C4-2B (cell line): ENCODE results near the gene DENND5A.

Experiments
- H3K27ac ChIP-seq: fragments of 450-650 bp; 2 replicates; pipeline ENCODE4 v1.5.1; 2017
- ZFX ChIP-seq: fragments of 450-650 bp; IDR thresholded peaks from 2 replicates; pipeline ENCODE4 v1.6.1; 2017
- TF ChIP-seq, protein P1 (sequence below): fragments of 450-650 bp; conservative IDR thresholded peaks from 2 replicates; pipeline ENCODE4 v1.5.1; 2017; ENCODE audit warnings: mild to moderate bottlenecking

The DENND5A gene

DNA sequence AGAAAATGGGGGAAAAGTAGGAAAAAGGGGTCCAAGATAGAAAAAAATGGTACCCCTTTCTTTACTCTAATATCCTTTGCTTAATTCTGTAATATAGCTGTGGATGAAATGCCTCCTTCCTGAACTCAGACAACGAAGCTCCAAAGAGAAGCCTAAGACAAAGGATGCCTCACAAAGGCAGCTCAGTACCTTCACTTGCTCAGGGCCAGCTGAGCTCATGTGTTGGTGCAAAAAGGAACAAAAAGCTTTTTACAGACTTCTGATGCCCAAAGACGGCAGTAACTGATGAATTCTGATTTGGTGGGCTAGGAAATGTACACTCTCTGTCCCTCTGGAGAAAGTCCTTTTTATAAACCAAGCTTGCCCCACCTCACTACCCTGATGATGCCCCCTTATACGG lies 77.5 kb downstream of the DENND5A start:
- no peak overlapping the region for H3K27ac ChIP-seq
- TF ChIP-seq ZFX, result no peak
- TF ChIP-seq, protein P1, sequence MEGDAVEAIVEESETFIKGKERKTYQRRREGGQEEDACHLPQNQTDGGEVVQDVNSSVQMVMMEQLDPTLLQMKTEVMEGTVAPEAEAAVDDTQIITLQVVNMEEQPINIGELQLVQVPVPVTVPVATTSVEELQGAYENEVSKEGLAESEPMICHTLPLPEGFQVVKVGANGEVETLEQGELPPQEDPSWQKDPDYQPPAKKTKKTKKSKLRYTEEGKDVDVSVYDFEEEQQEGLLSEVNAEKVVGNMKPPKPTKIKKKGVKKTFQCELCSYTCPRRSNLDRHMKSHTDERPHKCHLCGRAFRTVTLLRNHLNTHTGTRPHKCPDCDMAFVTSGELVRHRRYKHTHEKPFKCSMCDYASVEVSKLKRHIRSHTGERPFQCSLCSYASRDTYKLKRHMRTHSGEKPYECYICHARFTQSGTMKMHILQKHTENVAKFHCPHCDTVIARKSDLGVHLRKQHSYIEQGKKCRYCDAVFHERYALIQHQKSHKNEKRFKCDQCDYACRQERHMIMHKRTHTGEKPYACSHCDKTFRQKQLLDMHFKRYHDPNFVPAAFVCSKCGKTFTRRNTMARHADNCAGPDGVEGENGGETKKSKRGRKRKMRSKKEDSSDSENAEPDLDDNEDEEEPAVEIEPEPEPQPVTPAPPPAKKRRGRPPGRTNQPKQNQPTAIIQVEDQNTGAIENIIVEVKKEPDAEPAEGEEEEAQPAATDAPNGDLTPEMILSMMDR, result no peak

DNA sequence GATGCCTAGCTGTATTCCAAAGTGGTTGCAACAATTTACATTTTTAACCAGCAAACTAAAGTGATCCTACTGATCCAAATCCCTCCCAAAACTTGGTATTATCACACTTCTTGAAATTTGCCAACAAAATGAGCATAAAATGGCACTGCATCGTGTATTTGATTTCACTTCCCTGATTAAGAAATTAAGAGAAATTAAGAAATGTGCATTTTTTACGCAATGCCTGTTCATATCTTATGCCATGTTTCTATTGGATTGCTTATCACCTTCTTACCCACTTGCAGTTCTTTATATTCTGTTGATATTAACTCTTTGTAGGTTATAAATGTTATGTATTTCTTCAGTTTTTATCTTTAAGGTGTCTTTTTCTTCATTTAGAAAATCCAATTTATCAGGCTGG lies 80.6 kb downstream of the DENND5A start:
- TF ChIP-seq, protein P1, result no peak
- TF ChIP-seq ZFX, result no peak
- H3K27ac ChIP-seq, result no peak overlapping the region

DNA sequence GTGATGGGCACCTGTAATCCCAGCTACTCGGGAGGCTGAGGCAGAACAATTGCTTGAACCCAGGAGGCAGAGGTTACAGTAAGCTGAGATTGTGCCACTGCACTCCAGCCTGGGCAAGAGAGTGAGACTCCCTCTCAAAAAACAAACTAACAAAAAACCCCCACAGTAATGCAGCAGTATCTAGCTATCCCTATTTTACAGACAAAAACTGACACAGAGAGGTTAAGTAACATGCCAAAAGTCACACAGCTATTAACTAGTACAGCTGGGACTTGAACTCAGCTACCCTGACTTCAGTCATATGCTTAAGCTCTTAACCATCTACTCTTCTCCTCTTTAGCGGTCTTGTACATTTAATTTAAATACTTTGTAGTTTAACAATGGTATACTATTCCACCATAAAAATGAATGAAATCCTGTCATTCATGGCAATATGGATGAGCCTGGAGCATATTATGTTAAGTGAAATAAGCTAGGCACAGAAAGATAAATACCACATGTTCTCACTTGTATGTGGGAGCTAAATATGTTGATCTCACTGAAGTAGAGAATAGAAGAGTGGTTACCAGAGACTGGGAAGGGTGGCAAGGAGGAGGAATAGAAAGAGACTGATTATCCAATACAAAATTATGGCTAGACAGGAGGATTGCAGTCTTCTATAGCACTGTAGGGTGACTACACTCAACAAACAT lies 82.8 kb downstream of the DENND5A start:
- TF ChIP-seq, protein P1, result no peak
- no peak for TF ChIP-seq ZFX
- H3K27ac ChIP-seq, result no peak overlapping the region

DNA sequence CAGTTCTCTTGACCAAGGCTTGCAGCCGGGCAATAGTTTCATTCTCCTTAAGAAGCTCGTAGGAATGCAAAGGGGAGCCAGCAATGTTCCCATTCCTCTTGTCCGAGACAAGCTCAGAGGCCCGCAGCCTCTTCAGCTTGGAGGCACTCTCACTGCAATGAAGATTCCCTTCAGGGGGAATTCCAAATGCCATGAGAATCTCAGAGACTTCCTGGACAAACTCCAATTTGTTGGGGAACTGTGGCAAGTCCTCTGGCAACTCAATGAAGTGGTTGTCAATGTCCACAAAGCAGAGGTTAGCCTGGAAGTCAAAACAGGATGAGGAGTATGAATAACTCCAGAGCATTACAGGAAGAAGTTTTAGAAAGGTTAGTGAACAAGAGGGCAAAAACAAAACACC lies 84.4 kb downstream of the DENND5A start:
- no peak overlapping the region for H3K27ac ChIP-seq

DNA sequence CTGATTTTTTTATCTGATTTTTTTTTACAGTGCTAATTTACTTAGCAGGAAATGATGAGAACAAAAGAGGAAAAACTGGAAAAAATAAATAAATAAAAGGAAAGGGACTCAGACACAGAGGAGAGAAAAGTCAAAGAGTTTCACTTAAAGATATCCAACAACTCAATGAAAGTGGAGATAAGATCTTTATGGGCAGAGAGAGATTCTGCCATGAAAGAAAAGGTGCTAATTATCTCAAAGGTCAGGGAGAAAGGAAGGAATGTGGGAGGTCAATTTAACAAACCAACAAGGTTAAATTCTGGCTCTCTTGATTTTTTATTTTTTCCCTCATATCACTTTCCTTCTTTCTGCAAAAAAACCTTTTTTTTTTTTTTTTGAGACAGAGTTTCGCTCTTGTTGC lies 86.0 kb downstream of the DENND5A start:
- no peak overlapping the region for H3K27ac ChIP-seq
- no peak for TF ChIP-seq ZFX
- TF ChIP-seq, protein P1, result no peak

More for the DNA sequence above, 84.4 kb downstream of the DENND5A start:
- TF ChIP-seq ZFX, result no peak
- TF ChIP-seq, protein P1, result no peak

DNA sequence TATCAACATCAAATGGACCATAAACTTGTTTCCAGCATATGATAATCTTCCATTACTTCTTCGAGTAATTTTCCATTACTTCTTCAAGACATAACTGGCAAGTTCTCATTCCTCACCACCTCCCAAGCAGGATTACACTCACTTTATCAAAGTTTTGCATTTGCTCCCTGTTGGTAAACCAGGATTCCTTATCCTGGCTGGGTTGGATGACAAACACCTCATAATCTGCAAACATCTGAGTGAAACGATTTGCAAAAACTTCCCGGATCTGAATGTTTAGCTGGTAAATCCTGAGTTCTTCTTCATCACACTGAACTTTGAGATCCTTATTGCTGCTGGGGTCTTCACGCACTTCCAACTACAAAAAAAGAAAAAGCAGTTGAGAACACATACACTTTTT lies 86.4 kb downstream of the DENND5A start:
- no peak overlapping the region for H3K27ac ChIP-seq
- no peak for TF ChIP-seq ZFX
- TF ChIP-seq, protein P1, result no peak

DNA sequence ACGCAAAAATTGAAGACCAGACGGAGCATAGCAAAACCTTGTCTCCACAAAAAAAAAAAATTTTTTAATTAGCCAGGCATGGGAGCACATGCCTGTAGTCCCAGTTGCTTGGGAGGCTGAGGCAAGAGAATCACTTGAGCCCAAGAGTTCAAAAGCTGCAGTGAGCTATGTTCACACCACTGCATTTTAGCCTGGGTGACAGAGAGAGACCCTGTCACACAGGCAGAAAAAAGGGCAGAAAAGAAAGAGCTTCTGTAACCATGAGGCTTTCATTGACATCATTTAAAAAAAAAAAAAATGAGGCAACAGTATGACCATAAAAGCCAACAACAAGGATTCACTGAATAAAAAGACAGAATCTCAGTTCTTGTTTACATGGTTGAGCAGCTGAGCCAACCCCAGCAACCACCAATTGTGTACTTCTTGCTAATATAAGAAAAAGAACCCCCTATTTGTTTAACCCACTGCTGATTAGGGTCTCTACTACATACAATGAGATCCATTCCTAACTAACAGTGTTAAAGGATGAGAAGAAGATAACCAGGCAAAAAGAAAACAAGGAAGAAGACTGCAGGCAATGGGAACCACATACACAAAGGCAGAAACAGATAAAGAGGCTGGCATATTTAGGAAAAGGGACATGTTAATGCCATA lies 87.6 kb downstream of the DENND5A start:
- H3K27ac ChIP-seq, result no peak overlapping the region
- TF ChIP-seq ZFX, result no peak
- TF ChIP-seq, protein P1, result no peak
